NCI-H524 treated with DMSO at 0.1 percent for 48 hours (cell line): ENCODE results near the gene TMEM132A.
"Not testable (repeated sequence)": the region's sequence is repeated elsewhere in the genome, so short reads cannot be mapped to it uniquely, and the experiment has no call there.

Experiments
- DNase-seq: peaks from one replicate; lab custom pipeline; 2025; lab: John Stamatoyannopoulos, UW

Gene TMEM132A

DNA sequence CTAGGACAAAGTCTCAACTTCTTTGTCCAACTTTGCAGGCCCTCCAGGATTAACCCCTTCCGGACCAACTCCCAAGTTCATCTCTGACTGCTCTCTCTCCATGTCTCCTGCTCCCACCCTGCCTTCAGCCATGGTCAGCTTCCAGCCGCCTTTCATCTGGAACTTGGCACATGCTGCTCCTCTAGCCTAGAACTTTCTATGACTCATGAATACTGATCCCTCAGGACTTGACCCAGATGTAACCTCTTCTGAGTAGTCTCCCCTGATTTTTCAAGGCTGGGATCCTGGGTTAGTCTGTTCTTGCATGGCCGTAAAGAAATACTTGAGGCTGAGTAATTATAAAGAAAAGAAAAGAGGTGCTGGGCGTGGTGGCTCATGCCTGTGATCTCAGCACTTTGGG is 32.9 kb downstream of the TMEM132A start:
- DNase-seq = no peak

DNA sequence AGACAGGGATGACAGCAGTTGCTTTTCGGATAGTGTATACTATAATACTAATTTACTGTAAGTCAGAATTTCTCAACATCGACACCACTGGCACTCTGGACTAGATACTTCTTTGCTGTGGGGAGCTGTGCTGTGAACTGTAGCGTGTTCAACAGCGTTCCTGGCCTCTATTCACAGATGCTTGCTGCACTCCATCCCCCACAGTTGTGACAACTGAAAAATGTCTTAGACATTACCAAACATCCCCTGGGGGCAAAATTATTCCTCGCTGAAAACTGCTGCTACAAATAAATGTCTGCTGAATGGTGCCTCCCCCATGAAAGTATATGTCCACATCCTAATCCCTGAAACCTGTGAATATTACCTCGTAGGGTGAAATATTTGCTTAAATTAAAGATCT is 35.2 kb downstream of the TMEM132A start:
- no peak for DNase-seq

DNA sequence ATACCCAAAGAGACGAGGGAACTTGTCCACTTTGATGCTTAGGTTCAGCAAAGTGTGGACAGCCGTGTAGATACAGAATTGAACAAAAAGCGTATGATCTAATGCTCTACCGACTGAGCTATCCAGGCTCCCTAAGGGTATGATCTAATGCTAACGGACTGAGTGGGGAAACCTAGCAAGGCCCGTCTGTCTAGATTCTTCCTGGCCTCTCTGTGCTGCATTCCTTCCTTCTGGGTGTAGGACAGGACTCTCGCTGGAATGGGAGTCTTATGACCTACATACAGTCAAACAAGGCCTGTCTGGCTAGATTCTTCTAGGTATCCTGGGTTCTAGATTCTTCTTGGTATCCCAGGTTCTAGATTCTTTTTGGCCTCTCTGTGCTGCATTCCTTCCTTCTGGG is 36.1 kb downstream of the TMEM132A start:
- DNase-seq = no peak

DNA sequence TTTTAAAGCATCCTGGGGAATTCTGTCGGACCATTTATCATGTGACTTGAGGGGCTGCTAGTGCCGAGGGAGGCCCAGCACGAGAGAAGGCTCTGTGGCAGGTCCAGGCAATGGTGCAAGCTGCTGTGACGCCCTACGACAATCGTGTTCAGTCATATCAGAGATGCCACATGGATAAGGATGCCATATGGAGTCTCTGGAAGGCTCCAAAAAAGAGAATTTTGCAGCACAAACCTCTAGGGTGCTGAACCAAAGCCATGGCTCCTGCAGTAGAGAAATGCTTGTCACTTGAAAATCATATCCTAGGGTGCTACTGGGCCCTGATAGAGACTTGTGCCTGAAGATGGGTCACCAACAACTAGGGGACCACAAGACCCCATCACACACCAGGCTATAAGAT is 40.5 kb downstream of the TMEM132A start:
- no peak for DNase-seq

DNA sequence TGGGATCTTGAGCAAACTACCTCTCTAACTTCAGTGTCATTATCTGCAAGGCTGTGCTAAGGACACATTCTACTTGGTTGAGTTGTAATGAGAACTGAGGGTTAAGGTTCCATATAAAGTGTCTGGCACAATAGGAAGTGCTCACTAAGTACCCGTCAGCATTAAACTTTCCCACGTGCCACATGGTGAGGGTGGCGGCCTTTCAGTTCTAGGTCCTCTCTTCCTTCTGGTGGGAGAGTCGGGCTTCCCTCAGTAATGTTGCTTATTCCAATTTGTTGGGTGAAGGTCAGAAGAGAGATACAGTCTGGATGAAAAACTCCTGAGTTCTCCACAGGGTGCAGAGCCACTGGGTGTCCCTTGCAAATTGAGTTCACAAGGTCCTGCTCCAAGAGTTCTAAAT is 42.6 kb downstream of the TMEM132A start:
- no peak for DNase-seq

DNA sequence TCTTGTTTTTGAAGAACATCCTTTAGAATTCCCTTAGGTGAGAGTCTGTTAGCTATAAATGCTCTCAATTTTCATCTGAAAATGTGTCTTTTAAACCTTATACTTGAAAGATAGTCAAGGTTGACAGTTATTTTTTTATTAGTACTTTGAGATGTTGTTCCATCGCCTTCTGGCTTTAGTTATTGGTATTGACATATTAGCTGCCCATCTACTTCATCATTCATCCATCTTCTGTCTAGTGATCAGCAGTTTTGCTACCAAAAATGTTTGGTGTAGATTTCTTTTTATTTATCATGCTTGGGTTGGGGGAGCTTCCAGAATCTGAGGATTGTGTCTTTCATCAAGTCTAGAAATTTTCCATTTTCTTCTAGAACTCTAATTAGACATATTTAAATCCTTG is 44.0 kb downstream of the TMEM132A start:
- DNase-seq = no peak

DNA sequence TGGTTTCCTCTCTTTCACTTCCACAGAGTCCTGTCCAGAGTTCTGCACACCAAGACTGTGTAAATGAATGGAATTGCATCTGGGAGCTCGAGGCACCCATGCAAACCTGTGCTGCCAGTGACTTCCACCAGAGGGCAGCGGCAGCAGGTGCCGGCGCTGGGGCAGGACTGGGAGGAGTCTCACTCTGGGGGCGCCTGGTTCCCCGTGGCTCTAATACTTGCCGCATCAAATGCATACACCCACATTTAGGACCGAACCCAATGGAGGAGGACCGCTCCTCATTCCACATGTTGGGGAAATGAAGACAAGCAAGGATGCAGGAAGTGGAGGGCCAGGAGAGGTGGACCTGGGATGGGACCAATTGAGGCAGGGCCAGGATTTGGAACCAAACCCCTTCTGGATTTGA is 46.1 kb downstream of the TMEM132A start:
- DNase-seq = no peak

DNA sequence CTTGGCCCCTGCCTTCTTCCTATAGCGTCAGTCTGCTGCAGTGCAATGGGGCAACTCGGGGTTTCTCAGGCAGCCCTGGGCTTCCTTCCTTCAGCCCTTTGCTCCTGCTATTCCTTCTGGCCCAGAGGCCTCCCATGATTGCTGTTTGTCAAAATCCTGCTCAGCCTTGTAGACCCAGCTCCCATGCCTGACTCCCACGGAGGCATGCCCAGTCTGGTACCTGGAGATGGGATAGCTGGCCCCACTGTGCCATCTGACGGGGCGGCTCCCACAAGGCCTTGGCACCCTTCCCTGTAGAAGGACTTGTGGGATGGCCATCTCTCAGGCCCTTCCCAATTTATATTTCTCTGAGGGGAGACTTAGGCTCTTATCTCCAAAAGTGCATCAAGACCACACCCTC is 46.6 kb downstream of the TMEM132A start:
- no peak for DNase-seq

DNA sequence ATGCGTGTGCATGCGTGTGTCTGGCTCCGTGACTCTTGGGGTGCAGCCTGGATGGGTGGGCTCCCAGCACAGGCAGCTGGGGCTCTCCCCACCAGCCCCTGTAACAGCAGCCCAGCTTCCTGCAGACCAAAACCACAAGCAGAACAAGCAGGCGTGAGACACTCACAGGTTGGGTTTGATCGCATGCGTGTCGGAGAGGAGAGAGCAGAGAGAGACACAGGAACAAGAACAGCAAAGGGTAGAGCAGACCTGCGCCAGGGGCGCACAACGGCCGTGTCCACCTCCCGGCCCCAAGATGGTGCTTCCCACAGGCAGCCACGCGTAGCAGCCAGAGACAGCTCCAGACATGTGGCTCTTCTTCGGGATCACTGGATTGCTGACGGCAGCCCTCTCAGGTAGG is 47.3 kb downstream of the TMEM132A start, which contains the start of gene CD6:
Gene CD6, plus strand, starts transcription at position 161 of the 400 bp plus-strand sequence. Its CDS starts 186 bp downstream, at position 347.
- no peak for DNase-seq

DNA sequence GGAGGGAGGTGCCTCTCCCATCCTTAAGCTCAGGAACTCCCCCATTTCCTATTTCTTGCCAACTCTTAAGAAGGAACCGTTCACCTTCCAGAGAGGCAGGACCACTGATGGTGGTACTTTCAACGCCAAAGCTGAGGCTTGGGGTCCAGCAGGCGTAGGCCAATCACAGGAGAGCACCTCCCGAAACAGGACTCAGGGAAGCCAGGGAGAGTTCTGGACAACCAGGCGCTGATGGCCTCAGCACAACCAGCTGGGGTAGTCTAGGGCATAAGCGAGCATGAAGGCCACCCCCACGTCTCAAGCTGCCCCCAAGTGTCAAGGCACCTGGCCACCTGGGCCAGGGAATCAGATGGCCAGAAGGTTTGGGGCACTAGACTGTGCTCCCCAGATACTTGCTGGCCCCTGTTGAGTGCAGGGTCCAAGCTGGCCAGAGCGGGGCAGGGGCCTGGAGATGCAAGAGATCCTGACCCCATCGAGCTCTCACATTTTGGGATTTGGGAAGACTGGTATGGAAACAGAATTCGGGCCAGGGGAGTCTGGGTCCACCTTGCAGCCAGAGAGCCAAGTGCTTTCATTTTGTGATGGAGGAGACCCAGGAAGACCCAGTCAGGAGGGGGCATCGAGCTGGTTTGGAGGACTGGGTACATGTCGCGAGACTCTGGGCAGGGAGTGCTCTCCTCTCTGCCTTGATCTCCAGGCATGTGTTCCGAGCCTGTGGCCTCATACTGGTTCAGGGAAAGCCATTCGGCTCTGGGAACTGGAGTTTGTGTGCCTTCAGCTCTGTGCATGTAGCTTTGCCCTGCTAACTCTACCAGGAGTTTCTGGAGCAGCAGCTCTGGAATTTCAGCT is 48.1 kb downstream of the TMEM132A start:
- DNase-seq = no peak

DNA sequence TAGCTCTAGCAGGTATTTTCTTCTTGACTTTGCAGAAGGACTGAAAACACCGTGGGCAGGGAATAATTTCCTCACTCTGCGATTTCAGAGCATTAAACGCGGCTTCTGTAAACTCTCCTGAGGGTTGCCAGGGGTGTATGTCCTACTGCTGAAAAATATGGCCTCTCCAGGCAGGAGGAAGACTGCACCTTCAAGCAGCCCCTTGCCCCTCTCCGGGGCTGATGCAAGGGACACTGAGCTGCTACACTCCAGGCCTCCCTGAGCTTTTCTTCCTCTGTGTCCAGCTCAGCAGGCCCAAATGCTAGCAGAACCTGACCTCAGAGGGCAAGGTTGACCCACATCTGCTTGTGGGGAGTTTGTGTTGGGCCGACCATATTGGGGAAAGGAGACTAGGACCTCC is 49.4 kb downstream of the TMEM132A start:
- DNase-seq = no peak

DNA sequence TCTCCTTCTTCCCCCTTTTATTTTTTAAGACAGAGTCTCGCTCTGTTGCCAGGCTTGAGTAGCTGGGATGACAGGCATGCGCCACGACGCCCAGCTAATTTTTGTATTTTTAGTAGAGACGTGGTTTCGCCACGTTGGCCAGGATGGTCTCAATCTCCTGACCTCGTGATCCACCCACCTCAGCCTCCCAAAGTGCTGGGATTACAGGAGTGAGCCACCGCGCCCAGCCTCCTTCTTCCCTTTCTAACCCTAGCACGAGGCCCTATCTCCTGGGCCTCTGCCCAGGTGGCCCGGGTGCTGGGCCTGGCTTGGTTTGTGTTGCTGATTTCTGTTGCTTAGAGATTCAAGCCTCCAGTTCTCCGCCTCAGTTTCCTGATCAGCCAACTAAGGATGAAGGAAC is 50.1 kb downstream of the TMEM132A start:
- not testable (repeated sequence) for DNase-seq

DNA sequence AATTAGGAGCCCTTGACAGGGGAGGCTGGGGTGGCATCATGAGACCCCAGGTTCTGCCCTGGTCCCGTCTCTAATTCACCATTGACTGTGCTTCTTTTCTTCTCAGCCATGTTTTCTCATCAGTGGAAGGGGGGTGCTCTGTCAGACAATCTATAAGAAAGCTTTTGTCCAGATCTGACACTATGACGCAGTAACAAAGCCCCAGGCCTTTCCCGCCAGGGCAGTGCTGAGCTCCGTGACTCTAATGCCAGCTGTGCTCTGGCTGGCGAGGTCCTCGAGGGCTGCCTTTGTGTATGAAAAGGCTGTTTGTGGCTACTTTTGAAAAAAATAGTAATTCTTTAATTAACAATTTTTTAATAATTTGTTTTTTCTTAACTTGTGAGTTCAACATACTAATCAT is 50.5 kb downstream of the TMEM132A start:
- no peak for DNase-seq

DNA sequence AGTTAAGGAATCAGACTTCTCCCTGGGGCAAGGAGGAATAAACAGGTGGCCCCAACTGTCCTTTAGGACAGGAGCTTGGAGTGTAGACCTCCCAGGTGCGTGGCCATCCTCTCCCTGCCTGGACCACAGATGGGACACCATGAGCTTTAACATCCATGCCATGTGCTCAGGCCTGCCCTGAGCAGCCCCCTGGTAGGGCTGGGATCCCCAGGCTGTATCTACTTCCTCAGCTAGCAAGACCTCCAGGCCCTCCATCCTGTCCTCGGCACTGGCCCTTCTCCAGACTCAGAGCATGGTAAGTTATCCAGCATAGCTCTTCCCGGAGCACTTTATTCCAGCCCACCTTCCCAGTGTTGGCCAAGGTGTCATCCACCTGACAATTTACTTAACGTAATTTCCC is 53.0 kb downstream of the TMEM132A start:
- no peak for DNase-seq

DNA sequence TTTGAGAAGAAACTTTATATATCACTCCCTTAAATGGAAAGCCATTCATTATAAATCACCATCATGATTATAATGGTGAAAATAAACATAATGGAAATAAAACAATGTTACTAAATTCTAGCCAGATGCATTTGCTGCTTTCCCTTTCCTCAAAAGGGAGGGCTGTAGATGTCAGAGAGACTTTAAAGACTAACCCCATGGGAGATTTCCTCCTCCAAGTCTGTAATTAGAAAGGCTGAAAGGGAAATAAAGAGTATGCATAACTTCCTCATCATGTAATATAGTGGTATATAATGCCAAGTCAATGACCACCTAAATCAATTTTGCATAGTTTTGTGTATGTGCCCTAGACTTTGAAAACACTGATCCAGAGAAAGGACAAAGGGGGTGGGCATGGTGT is 53.6 kb downstream of the TMEM132A start:
- DNase-seq = no peak

DNA sequence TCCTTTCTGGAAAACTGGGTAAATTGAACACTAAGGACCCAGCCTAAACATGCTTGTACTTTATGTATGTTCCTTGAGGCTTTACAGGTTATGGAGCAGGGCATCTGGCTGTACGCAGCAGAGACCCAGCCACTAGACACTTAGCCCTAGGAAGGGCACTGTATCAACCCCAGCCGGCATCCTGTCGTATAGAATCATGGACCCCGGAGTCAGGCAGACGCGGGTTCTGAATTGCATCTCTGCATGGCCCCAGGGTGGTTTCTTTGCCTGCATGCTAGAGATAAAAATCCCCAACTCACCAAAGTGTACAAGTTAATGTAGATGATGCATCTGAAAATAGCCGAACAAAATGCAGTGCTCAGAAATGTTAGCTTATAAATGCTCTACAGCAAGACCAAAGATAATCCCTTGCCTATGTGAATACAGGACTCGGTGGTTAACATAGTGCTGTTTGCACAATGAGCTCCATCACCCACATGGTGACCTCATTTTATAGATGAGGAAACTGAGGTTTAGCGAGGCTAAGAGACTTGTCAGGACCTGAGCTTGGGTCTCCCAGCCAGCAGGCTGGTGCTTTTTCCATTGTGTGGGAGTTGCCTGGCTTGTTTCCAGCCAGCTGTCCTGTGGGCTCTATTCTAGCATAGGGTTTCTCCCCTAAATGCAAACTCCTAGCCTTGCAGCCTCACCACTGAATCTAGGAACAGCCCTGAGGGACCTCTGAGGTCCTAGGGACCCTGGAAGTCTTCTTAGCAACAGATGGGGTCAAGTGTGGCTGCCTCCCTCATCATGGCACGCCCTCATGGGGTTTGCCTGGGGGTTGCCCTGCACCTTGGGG is 54.5 kb downstream of the TMEM132A start:
- DNase-seq = no peak

DNA sequence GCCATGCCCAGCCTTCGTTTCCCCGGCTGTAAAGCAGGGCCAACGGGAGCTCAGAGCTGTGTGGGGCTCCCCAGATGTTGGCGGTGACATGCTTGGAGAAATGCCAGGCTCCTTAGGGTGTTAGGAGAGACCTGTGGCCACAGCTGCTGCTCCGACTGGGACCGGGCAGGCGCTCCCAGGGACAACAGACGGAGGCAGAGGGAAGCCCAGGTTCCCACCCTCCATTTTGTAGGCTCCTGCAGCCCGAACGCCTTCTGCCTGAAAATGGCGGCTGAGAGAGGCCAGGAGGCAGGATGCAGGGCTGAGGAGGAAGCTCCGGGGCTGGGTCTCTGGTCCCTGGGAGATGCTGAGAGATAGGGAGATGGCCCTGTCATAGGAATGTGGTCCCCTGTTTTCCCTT is 57.3 kb downstream of the TMEM132A start:
- DNase-seq = no peak

DNA sequence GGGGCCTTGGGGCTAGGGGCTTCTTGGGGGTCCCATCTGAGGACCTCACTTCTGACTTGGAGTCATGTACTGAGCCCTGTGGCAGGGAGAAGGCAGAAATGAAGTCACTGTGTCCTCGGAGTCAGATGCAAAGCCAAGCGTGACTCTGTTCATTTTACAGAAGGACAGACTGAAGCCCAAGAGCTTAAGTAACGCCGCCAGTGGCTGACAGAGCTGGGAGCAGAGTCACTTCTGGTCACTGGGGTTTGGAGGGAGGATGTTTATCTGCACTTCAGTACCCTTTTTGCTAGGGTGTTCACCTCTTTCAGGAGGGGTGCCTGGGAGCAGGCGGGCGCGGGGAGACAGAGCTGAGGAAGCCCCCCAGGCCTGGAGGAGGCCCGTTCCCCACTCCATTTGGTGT is 57.9 kb downstream of the TMEM132A start:
- DNase-seq = no peak

DNA sequence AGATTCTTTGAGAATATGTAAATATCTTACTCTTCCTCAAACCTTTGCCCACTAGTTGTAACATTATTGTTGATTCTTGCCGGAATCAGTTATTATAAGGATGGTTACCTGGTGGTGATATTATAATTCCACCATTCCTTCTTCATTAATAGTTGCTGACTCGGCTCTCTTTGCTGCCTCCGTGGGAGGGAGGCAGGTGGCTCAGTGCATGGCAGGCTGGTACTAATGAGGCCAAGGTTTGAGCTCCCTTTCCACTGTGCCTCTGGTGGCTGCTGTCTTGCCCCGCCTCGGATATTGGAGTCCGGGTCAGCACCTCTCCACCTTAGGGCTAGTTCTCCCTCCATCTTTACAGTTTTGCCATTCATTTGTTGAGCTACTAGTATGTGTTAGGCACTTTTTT is 59.9 kb downstream of the TMEM132A start:
- no peak for DNase-seq

DNA sequence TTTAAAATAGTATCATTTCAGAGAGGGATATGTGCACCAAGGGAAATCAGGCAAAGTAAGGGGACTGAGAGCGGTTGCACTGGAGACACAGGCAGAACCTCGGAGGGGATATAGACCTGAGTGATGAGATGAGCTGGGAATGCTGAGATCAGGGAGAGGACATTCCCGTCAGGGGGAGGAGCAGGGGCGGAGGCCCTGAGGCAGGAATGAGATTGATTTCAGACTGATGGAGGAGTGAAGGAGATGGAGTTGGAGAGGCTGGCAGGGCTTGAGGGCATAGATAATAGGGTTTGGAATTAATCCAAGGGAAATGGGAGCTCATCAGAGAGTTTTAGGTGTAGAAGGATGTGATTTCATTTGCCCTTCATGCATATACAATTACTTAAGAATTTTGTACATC is 60.4 kb downstream of the TMEM132A start:
- DNase-seq = no peak

DNA sequence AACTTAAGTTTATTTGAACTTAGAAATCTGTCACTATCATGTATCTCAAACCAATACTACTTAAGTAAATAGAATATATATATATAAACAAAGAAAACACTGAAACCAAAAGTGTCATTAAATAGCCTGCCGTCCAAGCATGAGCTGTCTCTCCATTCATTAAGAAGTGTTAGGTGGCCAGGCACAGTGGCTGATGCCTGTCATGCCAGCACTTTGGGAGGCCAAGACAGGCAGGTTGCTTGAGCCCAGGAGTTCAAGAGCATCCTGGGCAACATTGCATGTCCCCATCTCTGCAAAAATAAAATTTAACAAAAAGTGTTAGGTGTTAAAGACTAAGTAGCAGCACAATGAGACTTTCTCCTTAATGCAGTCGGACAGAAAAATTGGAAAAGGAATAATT is 61.2 kb downstream of the TMEM132A start:
- DNase-seq = no peak

DNA sequence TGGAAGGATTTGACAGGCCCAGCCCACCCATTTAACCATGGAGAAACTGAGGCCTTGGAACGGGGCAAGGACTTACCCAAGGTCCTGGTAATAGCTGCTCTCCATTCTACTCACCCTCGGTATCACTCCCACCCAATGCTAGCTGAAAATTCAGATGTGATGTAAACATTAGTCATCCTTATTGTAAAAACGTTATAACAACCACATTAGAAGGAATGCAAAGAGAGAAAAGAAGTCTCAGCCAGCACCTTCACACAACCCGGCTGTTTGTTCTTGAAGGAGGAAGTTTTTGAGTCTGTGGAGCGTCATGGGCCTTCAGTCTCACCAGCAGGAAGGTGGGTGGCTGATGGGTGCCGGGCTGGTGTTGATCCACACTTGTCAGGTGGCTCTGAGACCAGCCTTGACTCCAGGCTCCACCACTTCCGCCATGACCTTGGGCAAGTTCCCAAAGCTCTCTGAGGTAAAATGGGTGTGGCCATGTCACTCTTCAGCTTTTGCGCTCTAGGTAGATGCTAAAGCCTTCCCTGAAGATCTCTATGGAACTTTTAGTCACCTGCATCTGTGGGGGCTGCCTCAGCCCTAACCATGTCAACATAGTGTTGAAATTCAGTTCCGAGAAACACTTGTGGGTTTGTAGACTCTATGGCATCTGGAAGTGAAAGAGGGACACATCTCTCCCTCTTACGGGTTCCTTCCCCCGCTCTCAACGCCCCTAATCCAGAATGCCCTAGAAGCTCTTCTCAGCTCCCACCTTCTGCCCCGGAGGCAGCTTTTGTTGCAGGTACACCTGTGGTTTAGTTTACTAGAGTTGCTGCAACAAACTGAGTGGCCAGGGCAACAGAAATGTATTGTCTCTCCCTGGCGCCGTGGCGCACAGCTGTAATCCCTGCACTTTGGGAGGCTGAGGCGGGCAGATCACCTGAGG is 62.0 kb downstream of the TMEM132A start:
- no peak for DNase-seq
